Measurements from ENCODE around the gene MAD1L1. TPM values are rescaled to one million over a fixed set of nuclear protein-coding genes. Genes with fewer than 3 reads are reported as not detected.

The MAD1L1 gene
- total RNA-seq, 1 experiment from 2014 or later, result 43.8 TPM

GRCh38 chr7:1890289-1891235 lies 342.2 kb downstream of the MAD1L1 start:
- H3K36me3 Mint-ChIP-seq, result peaks cover 24% of the 10 kb centered on the region
- DNase-seq (ENCODE audit: low spot score), result no peak
- no peak for ATAC-seq
- ChIA-PET POLR2A (no interaction called here), CTCF (no interaction called here)
- no peaks in the 10 kb centered on the region for H3K4me1 Mint-ChIP-seq
- H3K4me3 Mint-ChIP-seq, result no peak overlapping the region
- no peaks in the 10 kb centered on the region for H3K27me3 Mint-ChIP-seq (ENCODE audit: low read depth)
- peaks cover 16% of the 10 kb centered on the region for H3K9me3 Mint-ChIP-seq
- TF ChIP-seq NFATC4 (CRISPR knock-in tag; IDR thresholded peaks at IDR 0.05), result no peak
- TF ChIP-seq STAT6 (CRISPR knock-in tag; conservative IDR thresholded peaks at IDR 0.05; ENCODE audit: low read depth), result no peak
- H3K27ac Mint-ChIP-seq, result peak overlapping the region; percentile 64; the same call in 1 of the 2 replicates

GRCh38 chr7:1889556-1890181 lies 343.1 kb downstream of the MAD1L1 start:
- ATAC-seq, result no peak
- DNase-seq (ENCODE audit: low spot score), result no peak
- ChIA-PET POLR2A (no interaction called here), CTCF (no interaction called here)
- Mint-ChIP-seq H3K4me1 (no peaks in the 10 kb centered on the region), H3K4me3 (no peak overlapping the region), H3K9me3 (peaks cover 16% of the 10 kb centered on the region), H3K36me3 (peaks cover 24% of the 10 kb centered on the region), H3K27me3 (ENCODE audit: low read depth) (no peaks in the 10 kb centered on the region), H3K27ac (no peak overlapping the region)
- no peak for TF ChIP-seq ZNF532 (CRISPR knock-in tag; IDR thresholded peaks at IDR 0.05; ENCODE audit: borderline replicate concordance)
- no peak for TF ChIP-seq STAT6 (CRISPR knock-in tag; conservative IDR thresholded peaks at IDR 0.05; ENCODE audit: low read depth)
- no peak for TF ChIP-seq ZBTB21 (CRISPR knock-in tag; IDR thresholded peaks at IDR 0.05; ENCODE audit: borderline replicate concordance)
- TF ChIP-seq MAX (CRISPR knock-in tag; IDR thresholded peaks at IDR 0.05), result no peak
- TF ChIP-seq CREB1 (CRISPR knock-in tag; IDR thresholded peaks at IDR 0.05), result no peak
- TF ChIP-seq ZNF512 (CRISPR knock-in tag; IDR thresholded peaks at IDR 0.05; ENCODE audit: borderline replicate concordance), result no peak
- no peak for TF ChIP-seq ERG (CRISPR knock-in tag; IDR thresholded peaks at IDR 0.05)
